ENCODE data around the gene RASL11B. TPM values are rescaled to one million over a fixed set of nuclear protein-coding genes. Genes with fewer than 3 reads are reported as not detected.

RASL11B gene
- total and polyA plus RNA-seq, 10 of the 15 experiments (the other 5 are each of a cell fraction or from before 2014, with no cell fraction given) = 0.06 to 0.45 (median 0.08) TPM; not detected in 5

DNA sequence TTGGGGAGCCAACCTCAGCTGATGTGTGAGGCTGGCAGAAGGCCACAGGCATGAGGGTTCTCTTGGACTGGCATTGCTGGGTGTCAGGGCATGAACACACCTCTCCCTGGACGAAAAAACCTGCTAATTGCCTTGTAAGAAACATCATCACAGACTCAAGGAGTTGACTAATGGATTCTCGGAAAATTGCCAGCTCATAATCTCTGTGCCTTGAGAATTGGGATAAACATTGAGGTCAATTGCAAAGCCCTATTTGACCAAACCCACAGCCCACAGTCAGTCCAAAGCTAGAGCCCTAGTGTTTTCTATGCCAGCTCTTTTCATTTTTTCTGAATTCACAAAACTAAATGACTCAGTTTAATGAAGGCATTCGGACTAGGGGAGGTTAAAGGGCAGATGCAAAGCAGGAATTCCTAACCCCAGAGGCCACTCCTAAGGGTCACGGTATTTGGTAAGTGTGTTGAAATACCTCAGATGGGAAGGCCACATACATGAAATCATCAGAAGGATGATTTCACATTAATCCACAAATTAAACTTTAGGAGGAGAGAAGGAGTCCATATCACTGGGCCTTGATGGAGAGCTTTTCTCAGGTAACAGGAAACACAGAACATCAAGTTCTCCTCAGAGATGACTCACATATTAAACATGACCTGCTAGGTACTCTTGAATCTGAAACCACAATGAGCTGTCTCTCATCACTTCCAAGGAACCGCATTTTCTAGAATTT is 39.0 kb upstream of the RASL11B start:
- in situ Hi-C loops (cut with MboI) (no loop called here), intact Hi-C loops (cut with micrococcal nuclease; ENCODE audit: unreplicated experiment) (no loop called here)
- Histone ChIP-seq H2AFZ (ENCODE audit: control insufficient read depth, low read depth, low read length) (no peak overlapping the region), H3K9me3 (replicated peaks; ENCODE audit: control insufficient read depth, insufficient read depth, low read length) (no peaks in the 10 kb centered on the region), H3K27me3 (replicated peaks in 1 of 2; ENCODE audit: control insufficient read depth in 2 of 2, insufficient read depth in 2 of 2, low read length in 1 of 2) (no peaks in the 10 kb centered on the region), H3K36me3 (ENCODE audit: control insufficient read depth in 2 of 2, insufficient read depth in 2 of 2, low read length in 1 of 2) (no peaks in the 10 kb centered on the region), H3K4me3 (no peak overlapping the region), H4K20me1 (ENCODE audit: control insufficient read depth, insufficient read depth) (no peaks in the 10 kb centered on the region), H3K79me2 (ENCODE audit: control insufficient read depth, insufficient read depth, low read length) (no peaks in the 10 kb centered on the region), H3K27ac (ENCODE audit: control insufficient read depth, insufficient read depth) (no peak overlapping the region), H3K4me1 (ENCODE audit: control insufficient read depth, insufficient read depth, low read length) (no peaks in the 10 kb centered on the region), H3K4me2 (ENCODE audit: control insufficient read depth, insufficient read depth) (no peak overlapping the region), H3K9ac (ENCODE audit: control insufficient read depth, insufficient read depth, low read length) (no peak overlapping the region)
- no TSS peak for BruUV-seq (replicated peaks)
- ChIA-PET POLR2A (interaction anchor here (0.6 kb wide), 1 partner anchor 8 kb away, joined by 4 read pairs; no protein-coding TSS in a partner anchor), CTCF (no interaction called here), SMC1A (ENCODE audit: uncharacterized antibody, unreplicated experiment) (no interaction called here), RAD21 (ENCODE audit: unreplicated experiment) (no interaction called here)
- no peak for FAIRE-seq
- no peak for DNase-seq (ENCODE audit: low read depth, low spot score)
- ATAC-seq = no peak
- WGBS (ENCODE audit: insufficient coverage, insufficient replicate concordance, low lambda C conversion rate, missing lambda C conversion rate) = 31% methylated on average over 5 of the region's 5 CpGs
- TF ChIP-seq SMAD1 (IDR thresholded peaks at IDR 0.05; ENCODE audit: low read depth, partially characterized antibody) (no peak), PML (IDR thresholded peaks at IDR 0.05; ENCODE audit: low read length) (no peak), ETV6 (conservative IDR thresholded peaks at IDR 0.05 in 1 of 2, IDR thresholded peaks at IDR 0.05 in 1 of 2; ENCODE audit: borderline replicate concordance in 1 of 2, low read depth in 1 of 2) (no peak), HDAC2 (IDR thresholded peaks at IDR 0.05) (no peak), EGR1 (IDR thresholded peaks at IDR 0.05; ENCODE audit: borderline replicate concordance in 1 of 2, low read depth in 2 of 2, low read length in 2 of 2) (no peak), PAX5 (IDR thresholded peaks at IDR 0.05; ENCODE audit: borderline replicate concordance, low read depth, low read length) (no peak), TARDBP (IDR thresholded peaks at IDR 0.05; ENCODE audit: borderline replicate concordance) (no peak), TCF12 (IDR thresholded peaks at IDR 0.05; ENCODE audit: low read depth, low read length) (no peak), SIX5 (IDR thresholded peaks at IDR 0.05; ENCODE audit: low read depth, low read length, severe bottlenecking) (no peak), RFX5 (IDR thresholded peaks at IDR 0.05; ENCODE audit: low read depth, low read length) (no peak), IKZF2 (IDR thresholded peaks at IDR 0.05) (no peak), SP1 (IDR thresholded peaks at IDR 0.05; ENCODE audit: low read depth, low read length) (no peak), POLR2AphosphoS5 (IDR thresholded peaks at IDR 0.05; ENCODE audit: low read length) (no peak)
- TF ChIP-seq, protein P1, sequence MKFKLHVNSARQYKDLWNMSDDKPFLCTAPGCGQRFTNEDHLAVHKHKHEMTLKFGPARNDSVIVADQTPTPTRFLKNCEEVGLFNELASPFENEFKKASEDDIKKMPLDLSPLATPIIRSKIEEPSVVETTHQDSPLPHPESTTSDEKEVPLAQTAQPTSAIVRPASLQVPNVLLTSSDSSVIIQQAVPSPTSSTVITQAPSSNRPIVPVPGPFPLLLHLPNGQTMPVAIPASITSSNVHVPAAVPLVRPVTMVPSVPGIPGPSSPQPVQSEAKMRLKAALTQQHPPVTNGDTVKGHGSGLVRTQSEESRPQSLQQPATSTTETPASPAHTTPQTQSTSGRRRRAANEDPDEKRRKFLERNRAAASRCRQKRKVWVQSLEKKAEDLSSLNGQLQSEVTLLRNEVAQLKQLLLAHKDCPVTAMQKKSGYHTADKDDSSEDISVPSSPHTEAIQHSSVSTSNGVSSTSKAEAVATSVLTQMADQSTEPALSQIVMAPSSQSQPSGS (IDR thresholded peaks at IDR 0.05; ENCODE audit: low read length) = no peak
- TF ChIP-seq, protein P2, sequence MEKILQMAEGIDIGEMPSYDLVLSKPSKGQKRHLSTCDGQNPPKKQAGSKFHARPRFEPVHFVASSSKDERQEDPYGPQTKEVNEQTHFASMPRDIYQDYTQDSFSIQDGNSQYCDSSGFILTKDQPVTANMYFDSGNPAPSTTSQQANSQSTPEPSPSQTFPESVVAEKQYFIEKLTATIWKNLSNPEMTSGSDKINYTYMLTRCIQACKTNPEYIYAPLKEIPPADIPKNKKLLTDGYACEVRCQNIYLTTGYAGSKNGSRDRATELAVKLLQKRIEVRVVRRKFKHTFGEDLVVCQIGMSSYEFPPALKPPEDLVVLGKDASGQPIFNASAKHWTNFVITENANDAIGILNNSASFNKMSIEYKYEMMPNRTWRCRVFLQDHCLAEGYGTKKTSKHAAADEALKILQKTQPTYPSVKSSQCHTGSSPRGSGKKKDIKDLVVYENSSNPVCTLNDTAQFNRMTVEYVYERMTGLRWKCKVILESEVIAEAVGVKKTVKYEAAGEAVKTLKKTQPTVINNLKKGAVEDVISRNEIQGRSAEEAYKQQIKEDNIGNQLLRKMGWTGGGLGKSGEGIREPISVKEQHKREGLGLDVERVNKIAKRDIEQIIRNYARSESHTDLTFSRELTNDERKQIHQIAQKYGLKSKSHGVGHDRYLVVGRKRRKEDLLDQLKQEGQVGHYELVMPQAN (conservative IDR thresholded peaks at IDR 0.05) = no peak
- TF ChIP-seq, protein P3, sequence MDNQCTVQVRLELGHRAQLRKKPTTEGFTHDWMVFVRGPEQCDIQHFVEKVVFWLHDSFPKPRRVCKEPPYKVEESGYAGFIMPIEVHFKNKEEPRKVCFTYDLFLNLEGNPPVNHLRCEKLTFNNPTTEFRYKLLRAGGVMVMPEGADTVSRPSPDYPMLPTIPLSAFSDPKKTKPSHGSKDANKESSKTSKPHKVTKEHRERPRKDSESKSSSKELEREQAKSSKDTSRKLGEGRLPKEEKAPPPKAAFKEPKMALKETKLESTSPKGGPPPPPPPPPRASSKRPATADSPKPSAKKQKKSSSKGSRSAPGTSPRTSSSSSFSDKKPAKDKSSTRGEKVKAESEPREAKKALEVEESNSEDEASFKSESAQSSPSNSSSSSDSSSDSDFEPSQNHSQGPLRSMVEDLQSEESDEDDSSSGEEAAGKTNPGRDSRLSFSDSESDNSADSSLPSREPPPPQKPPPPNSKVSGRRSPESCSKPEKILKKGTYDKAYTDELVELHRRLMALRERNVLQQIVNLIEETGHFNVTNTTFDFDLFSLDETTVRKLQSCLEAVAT (IDR thresholded peaks at IDR 0.05) = no peak
- TF ChIP-seq, protein P4, sequence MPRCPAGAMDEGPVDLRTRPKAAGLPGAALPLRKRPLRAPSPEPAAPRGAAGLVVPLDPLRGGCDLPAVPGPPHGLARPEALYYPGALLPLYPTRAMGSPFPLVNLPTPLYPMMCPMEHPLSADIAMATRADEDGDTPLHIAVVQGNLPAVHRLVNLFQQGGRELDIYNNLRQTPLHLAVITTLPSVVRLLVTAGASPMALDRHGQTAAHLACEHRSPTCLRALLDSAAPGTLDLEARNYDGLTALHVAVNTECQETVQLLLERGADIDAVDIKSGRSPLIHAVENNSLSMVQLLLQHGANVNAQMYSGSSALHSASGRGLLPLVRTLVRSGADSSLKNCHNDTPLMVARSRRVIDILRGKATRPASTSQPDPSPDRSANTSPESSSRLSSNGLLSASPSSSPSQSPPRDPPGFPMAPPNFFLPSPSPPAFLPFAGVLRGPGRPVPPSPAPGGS (IDR thresholded peaks at IDR 0.05; ENCODE audit: borderline replicate concordance, insufficient read depth, low read depth, low read length, poor library complexity, severe bottlenecking) = no peak
